Measurements from ENCODE around the gene COL5A3.
A peak's percentile ranks its signal among the peaks of the same experiment; 100 is the strongest.

COL5A3 gene

GRCh38 chr19:10010939-10011338, 635 bp upstream of the COL5A3 start:
- no peak for DNase-seq

GRCh38 chr19:10009714-10010224, 535 bp downstream of the COL5A3 start:
- peak; percentile 16 for DNase-seq

GRCh38 chr19:10008184-10008765, 2.0 kb downstream of the COL5A3 start:
- no peak for DNase-seq

GRCh38 chr19:10007371-10008183, 2.7 kb downstream of the COL5A3 start:
- peak; percentile 61 for DNase-seq

- DNase-seq: peak; percentile 8
Measured at GRCh38 chr19:10006752-10007323, 3.5 kb downstream of the COL5A3 start.

GRCh38 chr19:10006335-10006708, 4.0 kb downstream of the COL5A3 start:
- DNase-seq: peak; percentile 63

GRCh38 chr19:10005632-10006334, 4.5 kb downstream of the COL5A3 start:
- no peak for DNase-seq

GRCh38 chr19:10004617-10005016, 5.7 kb downstream of the COL5A3 start:
- no peak for DNase-seq

- no peak for DNase-seq
Measured at GRCh38 chr19:10003271-10003670, 7.0 kb downstream of the COL5A3 start.

- DNase-seq: no peak
Measured at GRCh38 chr19:10001899-10002298, 8.4 kb downstream of the COL5A3 start.

GRCh38 chr19:10000171-10000826, 10.0 kb downstream of the COL5A3 start:
- peak; percentile 90 for DNase-seq

- no peak for DNase-seq
Measured at GRCh38 chr19:9996541-9996940, 13.8 kb downstream of the COL5A3 start.

- no peak for DNase-seq
Measured at GRCh38 chr19:9995999-9996398, 14.3 kb downstream of the COL5A3 start.

- no peak for DNase-seq
Measured at GRCh38 chr19:9995084-9995483, 15.2 kb downstream of the COL5A3 start.

- no peak for DNase-seq
Measured at GRCh38 chr19:9991425-9992191, 18.7 kb downstream of the COL5A3 start.

- no peak for DNase-seq
Measured at GRCh38 chr19:9989504-9989903, 20.8 kb downstream of the COL5A3 start.

GRCh38 chr19:9986787-9987281, 23.5 kb downstream of the COL5A3 start:
- DNase-seq: peak; percentile 31

GRCh38 chr19:9981406-9982260, 28.7 kb downstream of the COL5A3 start:
- no peak for DNase-seq

- DNase-seq: no peak
Measured at GRCh38 chr19:9972103-9972502, 38.2 kb downstream of the COL5A3 start.

- DNase-seq: no peak
Measured at GRCh38 chr19:9971166-9971897, 39.0 kb downstream of the COL5A3 start.
